HG03460 (cell line): ENCODE measurements around the gene DHX32.

Experiments
- ATAC-seq: cut with Tn5 transposase; IDR thresholded peaks from one replicate; pipeline ENCODE4 v1.9.1; 2021; ENCODE audit not compliant: unreplicated experiment

Gene DHX32

GRCh38 chr10:125850766-125851731 lies 30.0 kb downstream of the DHX32 start:
- ATAC-seq, result no peak

DNA sequence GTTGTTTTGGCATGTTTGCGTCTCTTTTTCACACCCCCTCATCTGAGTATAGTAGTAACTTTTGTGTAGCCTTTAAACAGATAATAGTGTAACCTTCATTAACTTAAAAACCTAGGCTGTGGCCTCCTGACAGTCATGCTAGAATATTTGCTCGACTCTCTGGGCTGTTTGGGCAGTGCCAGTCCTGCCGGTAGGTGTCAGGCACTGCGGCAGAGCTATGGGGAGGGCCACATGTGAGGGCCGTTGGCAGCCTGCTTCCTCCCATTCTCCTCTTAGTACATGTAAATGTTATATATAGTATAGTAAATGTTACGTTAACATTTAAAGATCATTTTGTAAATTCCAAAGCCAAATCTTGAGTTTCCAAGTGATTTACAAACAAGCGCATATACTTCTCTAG lies 31.6 kb downstream of the DHX32 start:
- ATAC-seq, result no peak

DNA sequence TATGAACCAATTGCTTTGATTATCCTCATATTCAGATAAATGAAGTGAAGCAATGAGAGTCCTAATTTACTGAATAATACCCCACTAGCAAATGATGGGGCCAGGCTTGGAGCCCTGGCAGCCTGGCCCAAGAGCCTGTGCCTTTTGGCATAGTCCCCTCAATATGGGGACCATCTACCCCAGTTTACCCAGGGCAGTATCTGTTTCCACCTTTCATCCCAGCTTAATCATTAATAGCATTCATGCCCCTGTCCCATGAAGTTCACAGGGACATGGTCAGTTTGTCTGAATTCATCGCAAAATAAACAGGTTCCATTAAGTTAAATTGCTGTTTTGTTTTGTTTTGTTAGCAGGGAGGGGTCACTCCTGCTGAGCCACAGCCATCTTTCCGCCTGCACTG lies 32.2 kb downstream of the DHX32 start:
- no peak for ATAC-seq

DNA sequence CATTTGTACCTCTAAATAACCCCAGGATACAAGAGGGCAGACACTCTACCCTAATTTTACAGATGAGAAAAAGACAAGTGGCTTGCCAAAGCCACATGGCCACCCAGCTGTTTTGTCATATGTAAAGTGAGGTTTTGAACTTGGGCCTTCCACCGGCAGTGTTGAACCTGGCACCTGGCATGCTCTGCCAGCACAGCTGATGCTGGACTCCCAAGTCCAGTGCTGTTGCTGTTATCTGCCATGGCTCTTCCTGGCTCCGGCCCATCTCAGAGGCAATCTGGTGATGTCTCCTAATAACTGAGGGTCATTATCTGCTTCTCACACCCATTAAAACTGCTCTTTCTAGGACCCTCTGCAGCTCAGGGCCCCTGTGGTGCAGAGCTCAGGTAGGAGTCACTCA lies 32.7 kb downstream of the DHX32 start:
- ATAC-seq, result no peak

DNA sequence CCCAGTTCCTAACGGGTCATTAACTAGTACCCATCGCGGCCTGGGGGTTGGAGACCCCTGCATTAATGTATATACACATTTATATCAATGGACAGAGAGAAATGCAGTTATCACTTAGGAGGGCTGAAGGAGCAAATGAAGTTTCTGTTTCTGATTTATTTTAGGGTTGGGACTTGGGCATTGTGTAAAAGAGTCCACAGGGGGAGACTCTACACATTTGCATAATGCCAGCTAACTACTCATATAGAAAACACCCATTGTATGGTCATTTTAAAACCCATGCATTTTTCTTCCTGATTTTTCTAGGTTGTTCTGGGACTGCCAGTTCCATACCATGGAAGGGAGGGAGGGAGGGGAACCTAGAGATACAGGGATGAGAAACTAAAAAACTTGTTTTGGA lies 34.2 kb downstream of the DHX32 start:
- peak; percentile 55 for ATAC-seq

GRCh38 chr10:125845617-125846016 lies 35.5 kb downstream of the DHX32 start:
- ATAC-seq, result no peak

DNA sequence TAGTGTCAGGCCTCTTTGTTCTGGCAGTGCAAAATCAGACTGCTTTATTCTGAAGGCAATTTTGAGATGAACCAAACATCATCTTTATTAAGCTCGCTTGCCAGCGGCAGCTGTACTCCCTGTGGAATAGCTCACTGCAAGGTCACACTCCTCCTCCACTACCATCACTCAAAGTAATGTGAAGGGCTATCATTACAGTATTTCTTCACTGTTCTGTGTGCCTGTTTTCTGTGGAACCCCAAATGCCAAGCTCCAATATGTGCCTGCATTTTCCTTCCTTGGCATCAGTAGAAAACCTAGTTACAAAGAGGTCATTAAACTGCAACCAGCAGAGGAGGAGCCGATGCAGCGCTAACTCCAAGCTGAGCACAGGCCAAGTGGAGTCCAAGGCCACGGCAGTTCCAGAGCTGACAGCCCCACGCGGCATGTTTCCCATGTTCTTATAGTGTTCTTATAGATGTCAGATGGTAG lies 36.3 kb downstream of the DHX32 start:
- no peak for ATAC-seq

GRCh38 chr10:125843603-125844329 lies 37.3 kb downstream of the DHX32 start:
- ATAC-seq, result no peak

DNA sequence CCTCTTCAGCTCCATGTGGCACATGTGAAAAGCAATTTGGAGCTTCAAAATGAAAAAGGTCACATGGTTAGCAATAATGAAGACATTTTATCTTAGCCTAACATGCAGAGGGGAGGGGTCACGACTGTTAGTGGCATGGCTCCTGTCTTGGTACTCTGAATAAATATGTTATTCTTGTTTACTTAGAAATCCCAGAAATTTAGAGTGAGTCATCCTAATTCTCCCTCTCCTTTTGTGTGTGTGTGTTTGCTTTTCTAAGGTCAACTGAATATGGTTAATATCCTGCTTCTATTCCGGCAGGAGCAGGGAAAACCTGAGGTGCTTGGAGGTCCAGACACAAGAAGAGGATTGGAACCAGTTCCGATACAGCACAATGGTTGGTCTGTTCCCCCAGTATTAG lies 40.1 kb downstream of the DHX32 start:
- no peak for ATAC-seq

DNA sequence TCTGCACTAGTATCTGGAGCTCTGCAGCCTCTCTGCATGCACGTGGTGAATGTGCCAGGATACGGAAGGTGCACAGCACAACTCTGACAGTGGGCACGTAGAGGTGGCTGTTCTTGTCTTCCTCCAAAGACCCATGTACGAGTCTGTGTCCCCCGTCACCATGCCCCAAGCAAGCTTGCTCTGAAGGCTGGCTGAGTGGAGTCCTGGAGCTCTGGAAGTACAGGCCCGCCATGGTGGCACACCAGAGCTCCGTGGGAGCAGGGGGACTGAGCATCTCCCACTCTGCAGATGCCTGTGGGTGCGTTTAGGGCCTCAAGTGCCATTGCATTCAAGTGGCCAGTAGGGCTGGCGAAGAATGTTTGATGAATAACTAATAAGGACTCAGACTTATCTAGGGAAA lies 40.7 kb downstream of the DHX32 start:
- ATAC-seq, result no peak

DNA sequence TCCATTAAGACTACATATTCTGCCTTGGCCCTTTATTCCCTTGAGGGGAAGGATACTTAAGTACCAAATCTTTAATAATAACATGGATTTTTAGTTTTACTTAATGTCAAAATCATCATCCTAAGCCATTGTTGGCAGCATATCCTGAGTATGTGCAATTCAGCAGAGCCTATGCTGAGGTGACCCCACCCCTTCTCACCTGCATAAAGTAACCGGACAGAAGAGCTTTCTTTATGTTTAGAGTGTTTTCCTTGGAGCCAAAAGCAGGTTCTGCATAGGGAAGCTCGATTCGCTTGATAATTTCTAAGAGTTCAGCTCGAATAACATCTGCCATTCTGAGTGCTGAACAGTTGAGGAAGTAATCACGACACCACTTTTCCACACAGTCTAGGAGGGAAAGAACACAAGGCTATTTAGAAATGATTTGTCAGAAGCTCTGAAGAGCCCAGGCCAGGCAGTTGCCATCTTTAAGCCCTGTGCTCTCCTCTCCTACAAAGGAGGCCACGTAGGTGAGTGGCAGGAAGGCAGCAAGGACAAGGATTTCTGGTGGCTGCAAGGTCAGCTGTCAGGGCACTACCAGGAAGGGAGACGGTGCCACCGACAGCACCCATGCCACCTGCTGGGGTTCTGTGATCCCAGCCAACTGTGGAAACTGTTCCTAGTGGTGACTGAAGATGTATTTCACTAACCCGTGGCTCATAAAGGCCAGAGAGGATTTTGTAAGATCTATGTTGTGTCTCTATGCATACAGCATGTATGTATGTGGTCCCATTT lies 42.1 kb downstream of the DHX32 start:
- no peak for ATAC-seq

DNA sequence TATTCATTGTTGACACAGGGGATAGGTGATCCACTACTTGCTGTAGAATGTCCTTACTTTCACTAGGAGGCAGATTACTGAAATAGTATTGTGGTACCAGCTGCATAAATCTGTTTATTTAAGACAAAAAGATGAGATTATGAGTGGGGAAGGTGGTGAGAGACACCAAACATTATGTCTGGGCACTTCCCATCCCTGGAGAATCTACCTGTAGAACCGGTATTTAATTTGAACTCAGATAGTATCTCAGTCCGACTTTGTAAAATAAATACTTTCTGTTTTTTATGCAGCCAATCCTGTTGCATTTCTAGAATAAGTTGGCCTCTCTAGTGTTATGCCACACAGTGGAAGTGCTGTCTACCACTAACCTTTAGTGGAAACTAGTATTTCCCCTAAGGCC lies 44.3 kb downstream of the DHX32 start:
- ATAC-seq, result no peak

GRCh38 chr10:125828311-125828710 lies 52.8 kb downstream of the DHX32 start:
- ATAC-seq, result no peak

- no peak for ATAC-seq
Measured at GRCh38 chr10:125827133-125827532, 54.0 kb downstream of the DHX32 start.

DNA sequence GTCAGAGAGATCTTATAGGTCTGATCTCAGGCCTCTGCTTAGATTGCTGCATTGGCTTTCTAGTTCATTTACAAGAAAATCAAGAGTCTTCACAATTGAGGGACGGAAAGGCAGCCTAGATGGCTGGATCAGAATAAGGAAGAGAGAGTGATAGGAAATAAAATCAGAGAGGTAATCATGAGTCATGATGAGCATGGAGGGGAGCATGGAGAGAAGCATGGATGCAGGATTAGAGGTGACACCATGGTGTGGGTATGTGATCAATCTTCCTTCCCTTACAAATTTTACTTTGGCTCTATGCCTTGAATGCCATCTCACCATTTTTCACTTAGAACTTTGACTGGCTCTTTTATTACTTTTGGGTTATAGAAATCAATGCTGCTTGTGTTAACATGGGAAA lies 56.4 kb downstream of the DHX32 start:
- no peak for ATAC-seq

GRCh38 chr10:125823663-125824251 lies 57.3 kb downstream of the DHX32 start:
- ATAC-seq, result peak; percentile 5

DNA sequence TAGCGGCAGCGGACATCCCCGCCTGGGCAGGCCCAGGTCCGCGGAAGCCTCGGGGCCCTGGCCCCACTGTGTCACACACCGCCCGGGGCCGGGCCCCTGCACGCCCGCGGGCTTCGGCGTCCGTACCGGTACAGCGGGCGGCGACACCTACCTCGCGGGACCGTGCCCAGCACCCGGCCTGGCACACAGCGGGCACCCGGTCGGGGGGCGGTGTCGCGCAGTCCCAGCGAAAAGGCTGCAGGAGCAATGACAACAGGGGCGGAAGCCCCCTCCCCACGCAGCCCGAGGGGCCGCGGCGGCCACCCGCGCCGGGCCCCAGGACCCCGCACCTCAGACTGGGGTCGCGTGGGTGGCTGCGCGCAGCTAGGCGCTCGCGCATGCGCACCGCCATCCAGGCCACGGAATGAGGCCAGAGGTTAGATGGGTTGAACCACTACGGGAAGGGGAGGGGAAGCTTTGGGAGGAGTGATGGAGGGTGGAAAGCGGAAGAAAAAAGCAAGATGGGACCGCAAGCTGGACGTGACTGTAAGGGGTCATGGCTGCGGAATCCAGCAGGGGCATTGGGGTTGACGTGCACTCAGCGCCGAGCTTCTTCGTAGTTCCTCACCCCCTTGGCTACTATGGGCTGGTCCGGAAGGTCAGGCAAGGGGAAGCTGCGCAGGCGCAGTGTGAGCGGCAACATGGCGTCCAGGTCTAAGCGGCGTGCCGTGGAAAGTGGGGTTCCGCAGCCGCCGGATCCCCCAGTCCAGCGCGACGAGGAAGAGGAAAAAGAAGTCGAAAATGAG lies 58.0 kb downstream of the DHX32 start, which contains the start of the genes BCCIP and UROS:
Gene BCCIP (plus strand): TSS at position 669 of the 785 bp plus-strand sequence. CDS start 12 bp downstream, at position 681.
Gene UROS (minus strand): TSS at position 381 of the 785 bp plus-strand sequence. CDS start 6,759 bp downstream, outside the sequence.
- peak; percentile 68 for ATAC-seq

DNA sequence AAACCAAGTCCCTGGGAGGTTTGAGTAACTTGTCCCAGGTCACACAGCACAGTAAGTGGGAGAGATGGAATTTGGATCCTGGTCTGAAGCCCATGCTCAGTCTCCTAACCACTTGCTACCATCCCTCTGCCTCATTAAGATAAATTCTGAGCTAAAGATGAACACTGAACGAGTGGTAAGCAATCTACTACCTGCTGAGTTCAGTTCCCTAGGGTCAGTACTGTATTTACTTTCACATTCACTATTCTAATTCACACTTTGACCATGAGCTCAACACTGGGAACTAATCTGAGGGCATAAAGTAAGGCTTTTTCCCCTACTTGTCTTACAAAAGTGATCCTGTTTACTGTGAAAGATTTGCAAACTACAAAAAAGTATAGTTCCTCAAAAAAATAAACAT lies 60.4 kb downstream of the DHX32 start:
- ATAC-seq, result peak; percentile 50

DNA sequence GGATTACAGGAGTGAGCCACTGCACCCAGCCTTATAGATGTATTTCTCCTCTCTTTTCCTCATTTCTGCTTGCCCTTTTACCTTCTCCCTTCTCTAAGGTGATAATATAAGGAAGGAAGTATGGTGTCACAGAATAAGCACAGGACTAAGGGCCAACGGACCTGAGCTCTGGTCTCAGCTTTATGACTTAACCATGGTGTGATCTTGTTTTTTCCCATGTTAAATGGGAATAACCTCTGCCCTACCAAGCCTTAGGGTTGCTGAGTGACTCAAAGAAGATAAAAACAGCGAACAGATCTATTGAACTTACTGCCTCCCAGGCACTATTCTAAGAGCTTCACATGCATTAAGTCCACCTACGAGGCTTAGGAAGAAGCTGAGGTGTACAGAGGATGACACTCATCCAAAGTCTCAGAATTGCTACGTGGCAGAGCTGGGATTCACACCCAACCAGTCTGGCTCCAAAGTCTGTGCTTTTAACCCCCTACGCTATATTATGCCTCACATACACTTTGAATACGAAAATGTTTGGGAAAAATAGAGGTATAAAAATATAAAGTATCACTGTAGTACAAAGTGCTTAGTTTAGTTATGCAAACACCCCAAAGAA lies 63.6 kb downstream of the DHX32 start:
- ATAC-seq, result no peak
